Measurements from ENCODE around the gene HNRNPH3. TPM values are rescaled to one million over a fixed set of nuclear protein-coding genes. Genes with fewer than 3 reads are reported as not detected.

Gene HNRNPH3
- 234 and 244 TPM in 2 replicates for total RNA-seq (2021)
- long read RNA-seq, transcript HNRNPH3-202 (10 exons, 1,332 nt), result minor isoform, 291 of 1,402 reads
- long read RNA-seq, transcript HNRNPH3-201 (10 exons, 2,339 nt), result major isoform, 390 of 1,402 reads
- long read RNA-seq, partial matches to known transcripts, result 24 of 1,402 reads
- long read RNA-seq, other reads (novel, unspliced or antisense), result 696 of 1,402 reads

- H3K4me3 Mint-ChIP-seq, result peak within 1 kb of the TSS; percentile 100
- H3K4me1 ChIP-seq (ENCODE audit: insufficient read depth, low read length), result 0 out of 2 replicates have a peak, but pooled peaks cover 3% of the 10 kb centered on the region
These were observed at the start of gene HNRNPH3 for GRCh38 chr10:68331455-68332258. Gene HNRNPH3, plus strand, starts transcription at chr10:68332064. Its CDS starts 5,158 bp downstream, at chr10:68337222.

More at GRCh38 chr10:68331455-68332258, at the start of gene HNRNPH3:
- Histone ChIP-seq H4K8ac (replicated peaks; ENCODE audit: insufficient read length, low read depth, low read length) (peak within 1 kb of the TSS; percentile 74), H3K4ac (ENCODE audit: low read depth, low read length) (peak within 1 kb of the TSS; percentile 96), H3K14ac (ENCODE audit: insufficient read depth, low read length) (peak within 1 kb of the TSS; percentile 98), H2BK120ac (ENCODE audit: low read depth, low read length, poor library complexity, severe bottlenecking) (peak within 1 kb of the TSS; percentile 100), H3K27me3 (ENCODE audit: insufficient read depth, low read length) (no peaks in the 10 kb centered on the region), H3K23me2 (ENCODE audit: insufficient read length, low read depth, low read length, poor library complexity, severe bottlenecking) (peaks cover 10% of the 10 kb centered on the region), H2BK12ac (ENCODE audit: insufficient read length, low read depth, low read length) (no peak within 1 kb of the TSS), H4K5ac (ENCODE audit: insufficient read length, low read depth, low read length) (peak within 1 kb of the TSS; percentile 95), H3K9me3 (ENCODE audit: control insufficient read depth, low read depth, low read length) (no peaks in the 10 kb centered on the region), H2BK15ac (ENCODE audit: low read depth, low read length) (no peak within 1 kb of the TSS), H3K4me2 (ENCODE audit: insufficient read depth, insufficient read length, low read length) (peak within 1 kb of the TSS; percentile 56), H3K18ac (ENCODE audit: insufficient read length, low read depth, low read length) (peak within 1 kb of the TSS; percentile 98), H2AK5ac (ENCODE audit: insufficient read length, low read length) (no peak within 1 kb of the TSS), H2BK5ac (ENCODE audit: insufficient read length, low read length) (peak within 1 kb of the TSS; percentile 95), H3K23ac (ENCODE audit: insufficient read length, low read depth, low read length) (peak within 1 kb of the TSS; percentile 17), H4K20me1 (ENCODE audit: control insufficient read depth, insufficient read depth, insufficient read length) (no peaks in the 10 kb centered on the region), H3K79me2 (ENCODE audit: insufficient read depth, low read length) (peaks cover 35% of the 10 kb centered on the region), H3K56ac (ENCODE audit: insufficient read length, low read depth, low read length) (peak within 1 kb of the TSS; percentile 90), H3K79me1 (ENCODE audit: insufficient read depth, low read depth, low read length, poor library complexity, severe bottlenecking) (no peaks in the 10 kb centered on the region), H2AFZ (ENCODE audit: low read length) (no peak within 1 kb of the TSS), H3K9ac (ENCODE audit: extremely low read depth, insufficient read length, low read length) (peak within 1 kb of the TSS; percentile 100), H3T11ph (ENCODE audit: low read length) (peak within 1 kb of the TSS; percentile 84), H2BK20ac (ENCODE audit: low read depth, low read length, poor library complexity, severe bottlenecking) (no peak within 1 kb of the TSS), H4K91ac (ENCODE audit: insufficient read length, low read depth, low read length) (peak within 1 kb of the TSS; percentile 84), H3K27ac (ENCODE audit: insufficient read length, low read depth, low read length) (peak within 1 kb of the TSS; percentile 78)
- H3K36me3 Mint-ChIP-seq (ENCODE audit: insufficient read depth in 1 of 3, low read depth in 3 of 3), result peaks cover 18 to 33% (median 32%) of the 10 kb centered on the region in 3 experiments
- H3K4me1 Mint-ChIP-seq, result peaks cover 36 to 45% of the 10 kb centered on the region in 2 experiments
- peak within 1 kb of the TSS; percentile 100 for H3K27ac Mint-ChIP-seq
- DNase-seq, result peak; percentile 98
- no peak for TF ChIP-seq CTCF (conservative IDR thresholded peaks at IDR 0.05)
- H3K9me3 Mint-ChIP-seq, result peaks cover 0 to 7% of the 10 kb centered on the region in 2 experiments; a peak in 2 of 5 replicates
- peaks cover 2% of the 10 kb centered on the region for H3K27me3 Mint-ChIP-seq (ENCODE audit: low read depth)
- no CpG with 5 or more reads among the region's 73 CpGs for WGBS (ENCODE audit: extremely low coverage, insufficient read length, low lambda C conversion rate)

Measured in H9 (cell line).